Measurements from ENCODE around the gene C2CD2L.
"Not testable (repeated sequence)": the region's sequence is repeated elsewhere in the genome, so short reads cannot be mapped to it uniquely, and the experiment has no call there.

Gene C2CD2L

GRCh38 chr11:119153049-119153818 is 46.1 kb downstream of the C2CD2L start:
- DNase-seq = no peak

- DNase-seq = no peak
These were observed 47.0 kb downstream of the C2CD2L start for GRCh38 chr11:119154178-119154577.

GRCh38 chr11:119155733-119156492 is 48.8 kb downstream of the C2CD2L start:
- no peak for DNase-seq

- no peak for DNase-seq
These were observed 49.4 kb downstream of the C2CD2L start for GRCh38 chr11:119156496-119156895.

- no peak for DNase-seq
These were observed 49.9 kb downstream of the C2CD2L start for GRCh38 chr11:119157063-119157462.

GRCh38 chr11:119158467-119158866 is 51.3 kb downstream of the C2CD2L start:
- no peak for DNase-seq

- no peak for DNase-seq
These were observed 53.0 kb downstream of the C2CD2L start for GRCh38 chr11:119160151-119160550.

- DNase-seq = no peak
These were observed 54.7 kb downstream of the C2CD2L start for GRCh38 chr11:119161871-119162270.

GRCh38 chr11:119166368-119167076 is 59.4 kb downstream of the C2CD2L start:
- no peak for DNase-seq

- not testable (repeated sequence) for DNase-seq
These were observed 59.9 kb downstream of the C2CD2L start for GRCh38 chr11:119167077-119167458.

GRCh38 chr11:119167933-119168332 is 60.8 kb downstream of the C2CD2L start:
- DNase-seq = no peak

All from femur (tissue), 1 donor.